SU-DHL-6 (cell line): ENCODE results near the gene SERPINB11.

Source experiments
- H2AFZ ChIP-seq: fragments of 200-600 bp; sonication (generic); 2 replicates; pipeline ENCODE4 v1.6.1; 2014; ENCODE audit warnings: low read depth, mild to moderate bottlenecking, moderate library complexity, mixed read lengths, antibody characterized with exemption, low read length; ENCODE audit not compliant: severe bottlenecking
- H3F3A ChIP-seq: fragments of 200-600 bp; shearing (Covaris generic); 2 replicates; pipeline ENCODE4 v1.6.0; 2016; ENCODE audit warnings: antibody characterized with exemption, mild to moderate bottlenecking; ENCODE audit not compliant: insufficient read depth
- H3K27ac ChIP-seq: fragments of 200-600 bp; sonication (generic); 2 replicates; pipeline ENCODE4 v1.5.1; 2016; ENCODE audit warnings: low read depth, mild to moderate bottlenecking, low read length, moderate library complexity, mixed read lengths
- H3K27me3 ChIP-seq: fragments of 200-600 bp; sonication (generic), shearing (Covaris generic); 2 replicates; pipeline ENCODE4 v1.6.0; 2014; ENCODE audit warnings: mild to moderate bottlenecking, low read length
- H3K36me3 ChIP-seq: fragments of 200-600 bp; sonication (generic); 2 replicates; pipeline ENCODE4 v1.6.1; 2014; ENCODE audit warnings: mild to moderate bottlenecking, low read length, mixed read lengths
- H3K4me2 ChIP-seq: fragments of 300-600, 200-600 bp; shearing (Covaris generic), sonication (generic); 2 replicates; pipeline ENCODE4 v1.6.0; 2014; ENCODE audit warnings: low read length, low read depth, mild to moderate bottlenecking; ENCODE audit not compliant: poor library complexity, severe bottlenecking
- H3K4me3 ChIP-seq: fragments of 200-600 bp; sonication (generic); 2 replicates; pipeline ENCODE4 v1.5.1; 2014; ENCODE audit warnings: antibody characterized with exemption, low read length, mild to moderate bottlenecking, mixed read lengths; ENCODE audit not compliant: insufficient read depth, poor library complexity, severe bottlenecking
- H3K79me2 ChIP-seq: fragments of 200-600 bp; sonication (generic); 2 replicates; pipeline ENCODE4 v1.6.1; 2014; ENCODE audit warnings: mild to moderate bottlenecking, low read length, moderate library complexity; ENCODE audit not compliant: insufficient read depth
- H3K9ac ChIP-seq: fragments of 200-600 bp; sonication (generic); 2 replicates; pipeline ENCODE4 v1.7.0; 2014; ENCODE audit warnings: mild to moderate bottlenecking, low read length
- H3K9me2 ChIP-seq: fragments of 200-600 bp; sonication (generic); replicated peaks from 2 replicates; pipeline ENCODE4 v1.6.1; 2014; ENCODE audit warnings: low read length; ENCODE audit not compliant: insufficient read depth
- H3K9me3 ChIP-seq: fragments of 200-600 bp; sonication (generic); 2 replicates; pipeline ENCODE4 v1.6.1; 2014; ENCODE audit warnings: low read length, mixed read lengths; ENCODE audit not compliant: insufficient read depth
- H4K20me1 ChIP-seq: fragments of 200-600 bp; sonication (generic); 2 replicates; pipeline ENCODE4 v1.6.1; 2014; ENCODE audit warnings: low read depth, mild to moderate bottlenecking, antibody characterized with exemption, low read length, moderate library complexity, mixed read lengths
- CTCF ChIP-seq: fragments of 200-600 bp; sonication (generic); IDR thresholded peaks from one replicate; pipeline ENCODE4 v1.5.1; 2017; ENCODE audit warnings: antibody characterized with exemption, mild to moderate bottlenecking, low read length, moderate library complexity; ENCODE audit not compliant: insufficient read depth, poor library complexity, severe bottlenecking
- EZH2phosphoT487 ChIP-seq: fragments of 200-600 bp; sonication (generic), shearing (Covaris generic); conservative IDR thresholded peaks from 2 replicates; pipeline ENCODE4 v1.6.1; 2018; ENCODE audit warnings: mild to moderate bottlenecking, antibody characterized with exemption, low read length, moderate library complexity, mixed read lengths

The SERPINB11 gene

GRCh38 chr18:63697097-63697660 is 5.6 kb upstream of the SERPINB11 start:
- no peak for TF ChIP-seq CTCF
- TF ChIP-seq EZH2phosphoT487 = no peak
- Histone ChIP-seq H3K4me2 (no peak overlapping the region), H4K20me1 (no peaks in the 10 kb centered on the region), H3K4me3 (no peak overlapping the region), H3K79me2 (no peaks in the 10 kb centered on the region), H3K27ac (no peak overlapping the region), H3K9me3 (no peaks in the 10 kb centered on the region), H2AFZ (no peak overlapping the region), H3K9me2 (no peaks in the 10 kb centered on the region), H3K36me3 (no peaks in the 10 kb centered on the region), H3K27me3 (no peaks in the 10 kb centered on the region), H3K9ac (no peak overlapping the region), H3F3A (no peaks in the 10 kb centered on the region)

GRCh38 chr18:63700501-63700900 is 2.3 kb upstream of the SERPINB11 start:
- no peaks in the 10 kb centered on the region for H3K79me2 ChIP-seq
- H4K20me1 ChIP-seq = no peaks in the 10 kb centered on the region
- H3F3A ChIP-seq = no peaks in the 10 kb centered on the region
- H3K27ac ChIP-seq = no peak overlapping the region
- no peaks in the 10 kb centered on the region for H3K36me3 ChIP-seq
- no peaks in the 10 kb centered on the region for H3K9me2 ChIP-seq
- H2AFZ ChIP-seq = no peak overlapping the region
- no peak overlapping the region for H3K4me3 ChIP-seq
- no peak for TF ChIP-seq EZH2phosphoT487
- H3K4me2 ChIP-seq = no peak overlapping the region
- no peaks in the 10 kb centered on the region for H3K9me3 ChIP-seq
- no peaks in the 10 kb centered on the region for H3K27me3 ChIP-seq
- no peak overlapping the region for H3K9ac ChIP-seq

GRCh38 chr18:63701952-63702351 is 808 bp upstream of the SERPINB11 start:
- H3K9me2 ChIP-seq = no peaks in the 10 kb centered on the region
- no peaks in the 10 kb centered on the region for H3K9me3 ChIP-seq
- H3F3A ChIP-seq = no peaks in the 10 kb centered on the region
- no peaks in the 10 kb centered on the region for H3K36me3 ChIP-seq
- TF ChIP-seq EZH2phosphoT487 (no peak), CTCF (no peak)
- H2AFZ ChIP-seq = no peak overlapping the region
- no peaks in the 10 kb centered on the region for H4K20me1 ChIP-seq
- no peak overlapping the region for H3K4me2 ChIP-seq
- no peak overlapping the region for H3K4me3 ChIP-seq
- no peaks in the 10 kb centered on the region for H3K27me3 ChIP-seq
- H3K79me2 ChIP-seq = no peaks in the 10 kb centered on the region
- H3K27ac ChIP-seq = no peak overlapping the region
- H3K9ac ChIP-seq = no peak overlapping the region

DNA sequence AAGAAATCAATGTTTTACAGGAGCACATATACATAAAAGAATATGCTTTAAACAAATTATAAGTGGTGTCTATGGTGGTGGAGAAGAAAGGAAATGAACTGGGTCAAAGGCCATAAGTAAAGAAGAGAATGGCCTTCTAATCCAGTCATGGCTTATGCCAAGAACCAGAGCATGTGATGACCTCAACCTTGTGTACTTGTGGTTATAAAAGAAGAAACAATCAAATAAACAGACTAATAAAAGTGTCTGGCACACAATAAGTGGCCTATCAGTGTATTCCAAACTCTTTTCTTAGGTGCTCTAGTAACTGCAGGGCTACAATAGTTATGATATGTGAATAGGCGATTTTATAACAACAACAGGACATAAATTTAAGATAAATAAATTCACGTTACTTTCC is 2.6 kb downstream of the SERPINB11 start:
- no peaks in the 10 kb centered on the region for H3K79me2 ChIP-seq
- no peaks in the 10 kb centered on the region for H4K20me1 ChIP-seq
- H3K36me3 ChIP-seq = no peaks in the 10 kb centered on the region
- H3K9ac ChIP-seq = no peak overlapping the region
- H3K9me2 ChIP-seq = no peaks in the 10 kb centered on the region
- H3K27me3 ChIP-seq = no peaks in the 10 kb centered on the region
- no peak overlapping the region for H3K4me3 ChIP-seq
- TF ChIP-seq EZH2phosphoT487 = no peak
- no peak for TF ChIP-seq CTCF
- H3K9me3 ChIP-seq = no peaks in the 10 kb centered on the region
- no peak overlapping the region for H3K27ac ChIP-seq
- no peak overlapping the region for H3K4me2 ChIP-seq
- H2AFZ ChIP-seq = no peak overlapping the region
- H3F3A ChIP-seq = no peaks in the 10 kb centered on the region
